GM08714 (cell line): Measurements from ENCODE around the gene ASS1.
"Not testable (repeated sequence)": the region's sequence is repeated elsewhere in the genome, so short reads cannot be mapped to it uniquely, and the experiment has no call there.

Experiments used
- H3K4me3 ChIP-seq: fragments of 200-500 bp; sonication (Bioruptor generic); 2 replicates; pipeline ENCODE4 v1.5.1; 2014; ENCODE audit warnings: mild to moderate bottlenecking, low read length, inconsistent platforms
- ZNF274 ChIP-seq: IDR thresholded peaks from 2 replicates; pipeline ENCODE4 v1.6.1; 2012; ENCODE audit warnings: mild to moderate bottlenecking, low read depth, low read length

Gene ASS1

GRCh38 chr9:130444565-130445221 lies at the start of gene ASS1:
Gene ASS1, plus strand, starts transcription at chr9:130444961. Its CDS starts 7,268 bp downstream, at chr9:130452229.
- no peak within 1 kb of the TSS for H3K4me3 ChIP-seq
- TF ChIP-seq ZNF274 = no peak

DNA sequence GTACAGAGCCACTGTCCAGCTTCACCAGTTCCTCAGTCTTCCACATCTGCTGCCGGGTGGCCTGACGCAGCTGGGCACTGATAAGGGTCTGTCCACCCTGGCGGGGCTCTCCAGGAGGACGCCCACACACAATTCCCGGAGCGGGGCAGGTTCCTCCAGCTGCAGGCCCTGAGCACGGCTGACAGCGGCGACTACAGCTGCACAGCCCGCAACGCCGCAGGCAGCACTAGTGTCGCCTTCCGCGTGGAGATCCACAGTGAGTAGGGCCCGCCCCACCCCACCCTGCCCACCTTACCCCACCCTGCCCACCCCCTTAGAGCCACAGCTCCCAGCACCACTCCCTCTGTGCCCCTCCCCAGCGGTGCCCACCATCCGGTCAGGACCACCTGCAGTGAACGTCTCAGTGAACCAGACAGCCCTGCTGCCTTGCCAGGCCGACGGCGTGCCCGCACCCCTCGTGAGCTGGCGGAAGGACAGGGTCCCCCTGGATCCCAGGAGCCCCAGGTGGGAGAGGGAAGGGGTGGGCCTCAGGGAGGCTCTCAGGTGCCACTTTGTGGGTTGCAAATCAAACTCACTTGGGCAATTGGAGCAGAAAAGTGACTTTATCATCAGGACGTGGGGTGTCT lies 48.8 kb upstream of the ASS1 start:
- no peak overlapping the region for H3K4me3 ChIP-seq
- TF ChIP-seq ZNF274 = no peak

GRCh38 chr9:130396581-130396980 lies 48.2 kb upstream of the ASS1 start:
- H3K4me3 ChIP-seq = no peak overlapping the region
- TF ChIP-seq ZNF274 = no peak

- TF ChIP-seq ZNF274 = no peak
- no peak overlapping the region for H3K4me3 ChIP-seq
Measured at GRCh38 chr9:130398487-130399240, 46.1 kb upstream of the ASS1 start.

DNA sequence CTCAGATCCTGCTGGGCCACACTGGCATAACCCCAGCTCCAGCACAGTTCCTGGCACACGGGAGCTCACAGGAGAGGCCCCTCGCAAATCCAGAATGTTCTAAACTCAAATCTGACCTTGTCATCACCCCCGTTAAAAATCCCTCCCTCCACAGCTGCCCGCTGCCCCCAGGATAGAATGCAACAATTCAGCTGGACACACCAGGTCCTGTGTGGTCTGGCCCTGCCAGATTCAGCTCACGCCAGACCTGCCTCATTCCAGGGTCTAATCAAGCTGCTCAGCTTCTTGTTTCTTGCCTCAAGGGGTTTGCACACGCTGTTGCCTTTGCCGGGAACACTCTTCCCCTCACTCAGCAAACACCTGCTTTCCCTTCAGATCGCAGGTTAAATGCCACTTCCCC lies 45.0 kb upstream of the ASS1 start:
- no peak overlapping the region for H3K4me3 ChIP-seq
- no peak for TF ChIP-seq ZNF274

DNA sequence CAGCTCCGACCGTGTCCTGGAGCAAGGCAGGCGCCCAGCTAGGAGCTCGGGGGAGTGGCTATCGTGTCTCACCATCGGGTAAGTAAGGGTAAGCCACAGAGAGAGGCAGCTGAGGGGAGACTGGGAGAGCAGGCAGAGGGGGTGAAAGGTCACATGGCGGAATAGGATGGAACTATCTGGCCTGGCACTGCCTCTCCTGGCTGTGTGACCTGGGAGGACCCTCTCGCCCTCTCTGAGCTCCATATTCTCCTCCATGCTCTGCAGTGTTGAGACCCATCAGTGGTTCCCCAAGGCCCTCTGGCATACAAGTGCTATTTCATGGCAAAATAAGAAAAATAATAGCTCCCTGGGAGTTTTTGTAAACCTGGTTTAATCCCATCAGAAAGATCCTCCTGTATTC lies 43.9 kb upstream of the ASS1 start:
- no peak for TF ChIP-seq ZNF274

GRCh38 chr9:130401742-130402141 lies 43.0 kb upstream of the ASS1 start:
- H3K4me3 ChIP-seq = not testable (repeated sequence)

More for the DNA sequence above, 43.9 kb upstream of the ASS1 start:
- H3K4me3 ChIP-seq = no peak overlapping the region

DNA sequence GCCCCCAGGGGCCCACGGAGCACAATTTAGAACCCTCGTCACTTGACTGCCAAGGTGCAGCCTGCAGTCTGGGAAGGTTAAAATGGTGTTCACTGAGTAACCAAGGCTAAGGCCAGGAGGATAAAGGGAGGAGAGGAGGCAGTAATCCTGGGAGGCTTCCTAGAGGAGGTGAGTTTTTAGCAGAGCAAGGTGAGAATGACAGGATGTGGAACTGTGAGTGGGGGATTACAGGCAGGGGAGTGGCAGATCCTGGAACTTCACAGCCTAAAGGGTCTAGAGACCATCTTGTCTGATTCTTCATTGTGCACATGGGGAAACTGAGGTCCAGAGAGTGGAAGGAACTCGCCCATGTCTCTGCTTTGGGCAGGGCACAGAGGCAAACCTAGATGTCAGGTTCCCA lies 42.5 kb upstream of the ASS1 start:
- TF ChIP-seq ZNF274 = no peak
- H3K4me3 ChIP-seq = no peak overlapping the region

DNA sequence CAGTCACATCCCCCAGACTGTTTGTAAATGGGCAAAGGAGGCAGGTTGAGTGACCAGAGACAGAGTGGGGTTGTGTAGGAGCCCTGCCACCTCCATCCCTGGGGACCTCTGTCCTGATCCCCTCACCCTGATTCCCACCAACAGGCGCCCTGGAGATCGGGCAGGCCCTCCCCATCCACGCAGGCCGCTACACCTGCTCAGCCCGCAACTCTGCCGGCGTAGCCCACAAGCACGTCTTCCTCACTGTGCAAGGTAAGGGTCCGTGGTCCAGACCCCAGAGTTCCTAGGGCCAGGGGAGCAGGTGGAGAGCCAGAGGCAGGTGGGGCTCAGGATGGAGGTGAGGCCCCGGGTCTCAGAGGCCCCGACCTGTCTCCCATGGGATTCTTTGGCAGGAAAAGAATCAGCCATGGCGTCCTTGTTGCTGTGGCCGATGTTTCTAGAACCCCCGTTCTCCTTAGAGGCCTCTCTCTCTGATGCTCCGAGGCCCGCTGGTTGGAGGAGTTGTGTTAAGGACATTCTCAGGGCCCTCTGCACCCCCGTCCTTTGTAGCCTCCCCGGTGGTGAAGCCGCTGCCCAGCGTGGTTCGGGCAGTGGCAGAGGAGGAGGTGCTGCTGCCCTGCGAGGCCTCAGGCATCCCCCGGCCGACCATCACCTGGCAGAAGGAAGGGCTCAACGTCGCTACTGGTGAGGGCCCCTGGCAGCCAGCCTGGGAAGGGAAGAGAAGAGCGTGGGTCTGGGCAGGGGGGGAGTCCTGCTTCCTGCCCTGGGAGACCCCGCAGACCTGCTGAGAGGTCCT lies 41.9 kb upstream of the ASS1 start:
- no peak overlapping the region for H3K4me3 ChIP-seq
- TF ChIP-seq ZNF274 = no peak

GRCh38 chr9:130405657-130406257 lies 39.0 kb upstream of the ASS1 start:
- no peak for TF ChIP-seq ZNF274
- H3K4me3 ChIP-seq = no peak overlapping the region

DNA sequence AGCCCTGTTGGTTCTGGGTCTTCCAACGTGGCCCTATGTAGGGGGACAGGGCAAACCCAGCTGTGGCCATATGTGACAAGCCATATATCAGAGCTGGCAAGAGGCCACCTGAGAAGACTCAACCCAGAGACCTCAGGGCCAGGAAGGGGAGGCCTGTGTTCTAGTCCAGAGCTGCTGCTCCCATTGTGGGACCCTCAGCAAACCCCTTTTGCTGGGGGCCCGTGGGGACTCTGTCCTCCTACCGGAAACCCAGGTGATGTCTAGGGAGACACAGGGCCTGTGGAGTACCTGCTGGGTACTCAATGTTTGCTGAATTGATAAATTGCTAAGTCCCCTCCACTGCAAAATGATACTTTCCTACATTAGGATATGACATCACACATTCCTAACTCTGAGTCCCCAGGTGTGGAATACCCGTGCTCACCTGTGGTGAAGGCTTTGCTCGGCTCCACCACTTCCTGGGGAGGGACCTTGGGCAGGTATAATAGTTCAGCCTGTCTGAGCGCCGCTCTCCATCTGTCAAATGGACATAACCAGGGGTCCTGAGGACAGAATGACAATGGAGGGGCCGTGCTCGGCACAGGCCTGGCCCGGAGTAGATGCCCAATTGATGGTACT lies 38.4 kb upstream of the ASS1 start:
- no peak overlapping the region for H3K4me3 ChIP-seq
- no peak for TF ChIP-seq ZNF274

- TF ChIP-seq ZNF274 = no peak
- H3K4me3 ChIP-seq = no peak overlapping the region
Measured at GRCh38 chr9:130407916-130408663, 36.7 kb upstream of the ASS1 start.

DNA sequence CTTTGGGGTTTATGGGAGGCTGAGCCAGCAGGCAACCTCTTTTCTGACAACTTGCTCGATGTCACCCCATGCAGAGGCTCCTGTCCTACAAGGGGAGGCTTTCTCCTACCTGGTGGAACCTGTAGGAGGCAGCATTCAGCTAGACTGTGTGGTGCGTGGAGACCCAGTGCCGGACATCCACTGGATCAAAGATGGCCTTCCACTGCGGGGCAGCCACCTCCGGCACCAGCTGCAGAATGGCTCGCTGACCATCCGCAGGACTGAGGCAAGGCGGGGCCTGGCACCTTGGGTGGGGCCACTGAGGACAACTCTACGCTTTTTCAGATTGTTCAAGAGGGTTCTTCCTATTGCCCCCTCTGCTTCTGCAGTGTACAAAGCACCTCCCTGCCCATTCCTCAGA lies 36.1 kb upstream of the ASS1 start:
- TF ChIP-seq ZNF274 = no peak
- no peak overlapping the region for H3K4me3 ChIP-seq
